BE2C (cell line): ENCODE measurements around the gene UBE2G1.
"Not testable (repeated sequence)": the region's sequence is repeated elsewhere in the genome, so short reads cannot be mapped to it uniquely, and the experiment has no call there.

Experiments used
- DNase-seq: peaks from one replicate; pipeline ENCODE4 v3.0.0-alpha.2; 2020
- H3K27me3 ChIP-seq: fragments of 250-450 bp; sonication (Bioruptor Pico); 2 replicates; pipeline ENCODE4 v1.5.1; 2020; ENCODE audit warnings: mild to moderate bottlenecking
- H3K36me3 ChIP-seq: fragments of 250-450 bp; sonication (Bioruptor Pico); 2 replicates; pipeline ENCODE4 v1.5.1; 2020; ENCODE audit warnings: mild to moderate bottlenecking
- H3K4me1 ChIP-seq: fragments of 250-450 bp; sonication (Bioruptor Pico); 2 replicates; pipeline ENCODE4 v1.5.1; 2020
- H3K4me3 ChIP-seq: 2 replicates; pipeline ENCODE4 v1.5.1; 2011; ENCODE audit warnings: low read depth, low read length
- H3K9me3 ChIP-seq: fragments of 250-450 bp; sonication (Bioruptor Pico); 2 replicates; pipeline ENCODE4 v1.5.1; 2020
- TF ChIP-seq, protein P1 (sequence below): IDR thresholded peaks from 2 replicates; pipeline ENCODE4 v1.5.1; 2012; ENCODE audit warnings: mild to moderate bottlenecking, low read depth, low read length

Gene UBE2G1

GRCh38 chr17:4258867-4259266 lies 107.6 kb downstream of the UBE2G1 start:
- TF ChIP-seq, protein P1, sequence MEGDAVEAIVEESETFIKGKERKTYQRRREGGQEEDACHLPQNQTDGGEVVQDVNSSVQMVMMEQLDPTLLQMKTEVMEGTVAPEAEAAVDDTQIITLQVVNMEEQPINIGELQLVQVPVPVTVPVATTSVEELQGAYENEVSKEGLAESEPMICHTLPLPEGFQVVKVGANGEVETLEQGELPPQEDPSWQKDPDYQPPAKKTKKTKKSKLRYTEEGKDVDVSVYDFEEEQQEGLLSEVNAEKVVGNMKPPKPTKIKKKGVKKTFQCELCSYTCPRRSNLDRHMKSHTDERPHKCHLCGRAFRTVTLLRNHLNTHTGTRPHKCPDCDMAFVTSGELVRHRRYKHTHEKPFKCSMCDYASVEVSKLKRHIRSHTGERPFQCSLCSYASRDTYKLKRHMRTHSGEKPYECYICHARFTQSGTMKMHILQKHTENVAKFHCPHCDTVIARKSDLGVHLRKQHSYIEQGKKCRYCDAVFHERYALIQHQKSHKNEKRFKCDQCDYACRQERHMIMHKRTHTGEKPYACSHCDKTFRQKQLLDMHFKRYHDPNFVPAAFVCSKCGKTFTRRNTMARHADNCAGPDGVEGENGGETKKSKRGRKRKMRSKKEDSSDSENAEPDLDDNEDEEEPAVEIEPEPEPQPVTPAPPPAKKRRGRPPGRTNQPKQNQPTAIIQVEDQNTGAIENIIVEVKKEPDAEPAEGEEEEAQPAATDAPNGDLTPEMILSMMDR: no peak
- Histone ChIP-seq H3K4me1 (no peaks in the 10 kb centered on the region), H3K9me3 (no peaks in the 10 kb centered on the region), H3K36me3 (no peaks in the 10 kb centered on the region), H3K4me3 (no peak overlapping the region), H3K27me3 (no peaks in the 10 kb centered on the region)
- no peak for DNase-seq

DNA sequence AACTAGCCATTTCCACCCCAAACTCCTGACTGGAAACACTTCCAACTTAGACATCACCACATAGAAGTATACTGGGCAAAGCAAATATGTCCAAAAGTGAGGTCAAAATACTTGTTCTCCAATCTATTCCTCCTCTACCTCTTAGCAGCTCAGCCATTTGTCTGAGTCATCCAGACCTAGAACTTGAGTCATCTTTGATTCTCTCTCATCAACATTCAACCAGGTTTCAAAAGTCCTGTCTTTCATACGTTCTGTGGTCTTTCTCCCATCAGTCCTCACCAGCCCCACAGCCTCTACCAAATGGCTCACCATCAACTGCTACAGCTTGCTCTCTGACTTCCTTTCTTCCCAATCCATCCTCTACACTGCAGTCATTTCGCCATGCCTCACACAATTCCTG lies 109.5 kb downstream of the UBE2G1 start:
- TF ChIP-seq, protein P1: no peak

DNA sequence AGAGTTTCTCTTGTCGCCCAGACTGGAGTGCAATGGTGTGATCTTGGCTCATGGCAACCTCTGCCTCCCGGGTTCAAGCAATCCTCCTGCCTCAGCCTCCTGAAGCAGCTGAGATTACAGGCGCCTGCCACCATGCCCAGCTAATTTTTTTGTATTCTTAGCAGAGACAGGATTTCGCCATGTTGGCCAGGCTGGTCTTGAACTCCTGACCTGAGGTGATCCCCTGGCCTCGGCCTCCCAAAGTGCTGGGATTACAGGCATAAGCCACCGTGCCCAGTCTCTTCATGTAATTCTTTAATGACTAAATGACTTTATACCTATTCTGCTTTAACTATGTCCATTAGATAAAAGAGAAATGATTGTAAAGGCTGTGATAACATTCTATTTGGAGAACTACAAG lies 111.2 kb downstream of the UBE2G1 start:
- H3K27me3 ChIP-seq, H3K9me3 ChIP-seq, DNase-seq, H3K4me1 ChIP-seq, H3K4me3 ChIP-seq, H3K36me3 ChIP-seq: not testable (repeated sequence)

More for the DNA sequence above, 109.5 kb downstream of the UBE2G1 start:
- Histone ChIP-seq H3K36me3 (no peaks in the 10 kb centered on the region), H3K27me3 (no peaks in the 10 kb centered on the region), H3K4me3 (no peak overlapping the region), H3K9me3 (no peaks in the 10 kb centered on the region), H3K4me1 (no peaks in the 10 kb centered on the region)
- no peak for DNase-seq

DNA sequence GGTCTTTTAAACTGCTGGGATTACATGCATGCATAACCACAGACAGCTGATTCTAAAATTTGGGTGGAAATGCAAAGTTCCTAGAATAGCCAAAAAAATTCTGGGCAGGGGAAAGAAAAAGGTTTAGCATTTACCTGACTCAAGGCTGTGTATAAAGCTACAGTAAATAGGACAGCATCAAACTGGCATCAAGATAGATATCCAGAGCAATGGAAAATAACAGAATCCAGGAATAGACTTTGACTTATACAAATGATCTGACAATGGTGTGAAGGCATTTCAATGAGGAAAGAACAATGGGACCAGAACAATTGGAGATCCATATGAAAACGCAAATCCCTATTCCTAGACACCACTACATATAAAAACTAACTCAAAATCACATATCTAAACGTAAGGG lies 115.6 kb downstream of the UBE2G1 start:
- no peaks in the 10 kb centered on the region for H3K36me3 ChIP-seq

DNA sequence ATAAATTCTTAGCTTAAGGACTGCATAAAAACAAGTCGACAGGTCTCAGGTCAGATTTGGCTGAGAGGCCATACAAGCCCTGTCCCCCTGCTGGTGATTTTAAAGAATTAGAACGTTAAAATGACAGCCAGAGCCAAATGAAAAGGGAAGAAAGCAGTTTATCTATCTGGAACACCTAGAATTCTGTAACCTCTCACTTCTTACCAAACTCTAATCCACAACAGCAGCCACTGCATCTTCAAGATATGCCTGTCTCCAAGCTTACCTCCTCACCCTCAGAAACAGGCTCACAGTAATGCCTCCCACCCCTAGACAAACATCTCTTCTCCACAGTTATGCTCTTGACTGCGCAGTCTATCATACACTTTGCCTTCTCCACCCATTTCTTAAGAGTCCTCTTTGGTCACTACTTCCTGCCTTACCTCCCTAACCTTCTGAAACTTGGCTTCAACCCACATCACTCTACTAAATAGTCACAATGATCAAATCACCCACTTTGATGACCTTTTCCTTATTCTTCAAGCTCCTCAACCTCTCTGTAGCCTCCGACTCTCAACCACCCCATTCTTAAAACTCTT lies 116.9 kb downstream of the UBE2G1 start:
- no peaks in the 10 kb centered on the region for H3K4me1 ChIP-seq
- H3K9me3 ChIP-seq: no peaks in the 10 kb centered on the region
- H3K36me3 ChIP-seq: no peaks in the 10 kb centered on the region
- no peak overlapping the region for H3K4me3 ChIP-seq
- TF ChIP-seq, protein P1: peak; percentile 54
- H3K27me3 ChIP-seq: no peaks in the 10 kb centered on the region
- peak; percentile 11 for DNase-seq

More for the DNA sequence above, 115.6 kb downstream of the UBE2G1 start:
- no peak for DNase-seq
- no peaks in the 10 kb centered on the region for H3K9me3 ChIP-seq
- no peak overlapping the region for H3K4me3 ChIP-seq
- TF ChIP-seq, protein P1: no peak
- no peaks in the 10 kb centered on the region for H3K4me1 ChIP-seq
- H3K27me3 ChIP-seq: no peaks in the 10 kb centered on the region

- H3K4me3 ChIP-seq: no peak overlapping the region
- H3K36me3 ChIP-seq: no peaks in the 10 kb centered on the region
- no peaks in the 10 kb centered on the region for H3K27me3 ChIP-seq
- no peaks in the 10 kb centered on the region for H3K9me3 ChIP-seq
- no peaks in the 10 kb centered on the region for H3K4me1 ChIP-seq
- TF ChIP-seq, protein P1: no peak
- no peak for DNase-seq
Observed at GRCh38 chr17:4248504-4249277, 117.8 kb downstream of the UBE2G1 start.
